GM12801 (cell line): ENCODE measurements around the gene SLC2A13.

ENCODE experiments used
- CTCF ChIP-seq: IDR thresholded peaks from one replicate; pipeline ENCODE4 v1.5.1; 2011; ENCODE audit warnings: control low read depth; ENCODE audit not compliant: insufficient read length; ENCODE audit errors: extremely low read depth

SLC2A13 gene

GRCh38 chr12:39798977-39799376 is 306.9 kb downstream of the SLC2A13 start:
- no peak for TF ChIP-seq CTCF

- TF ChIP-seq CTCF, result no peak
Measured at GRCh38 chr12:39798429-39798828, 307.5 kb downstream of the SLC2A13 start.

GRCh38 chr12:39795481-39795880 is 310.4 kb downstream of the SLC2A13 start:
- no peak for TF ChIP-seq CTCF

GRCh38 chr12:39792938-39793337 is 312.9 kb downstream of the SLC2A13 start:
- TF ChIP-seq CTCF, result no peak

- no peak for TF ChIP-seq CTCF
Measured at GRCh38 chr12:39788239-39788638, 317.6 kb downstream of the SLC2A13 start.

GRCh38 chr12:39782026-39782545 is 323.8 kb downstream of the SLC2A13 start:
- no peak for TF ChIP-seq CTCF

GRCh38 chr12:39780913-39781446 is 324.9 kb downstream of the SLC2A13 start:
- TF ChIP-seq CTCF, result no peak
